Testis (tissue), 3 donors: ENCODE data around the gene ITGB2. TPM values are rescaled to one million over a fixed set of nuclear protein-coding genes. Genes with fewer than 3 reads are reported as not detected.

Experiments used
- DNase-seq: peaks from one replicate; pipeline ENCODE4 v3.0.0-alpha.2; 2019
- H3K27ac ChIP-seq, 2 donors: fragments of 200-600 bp; sonication (generic); one replicate each; pipeline ENCODE4 v1.5.1; 2019
- H3K27me3 ChIP-seq: fragments of 200-600 bp; sonication (generic); one replicate; pipeline ENCODE4 v1.5.1; 2019
- H3K36me3 ChIP-seq: fragments of 200-600 bp; sonication (generic); one replicate; pipeline ENCODE4 v1.5.1; 2017; ENCODE audit warnings: low read depth; ENCODE audit errors: missing control alignments
- H3K4me1 ChIP-seq: fragments of 200-600 bp; sonication (generic); one replicate; pipeline ENCODE4 v1.5.1; 2019
- H3K4me3 ChIP-seq, 2 donors: fragments of 200-600 bp; sonication (generic); one replicate each; pipeline ENCODE4 v1.5.1; 2017 to 2019
- H3K9me3 ChIP-seq: fragments of 200-600 bp; sonication (generic); one replicate; pipeline ENCODE4 v1.5.1; 2017
- POLR2A ChIP-seq: fragments of 450-650 bp; IDR thresholded peaks from one replicate; pipeline ENCODE4 v1.6.1; 2017; ENCODE audit warnings: antibody characterized with exemption, mild to moderate bottlenecking, moderate library complexity
- WGBS, 2 donors: methylation state at CpG; one replicate each; pipeline ENCODE4 v1.1.5; 2018; 5-methylcytosine and 5-hydroxymethylcytosine counted together
- intact Hi-C: fragments of 100-400 bp; cut with DNase I; formaldehyde crosslinking; loops from one replicate; pipeline ENCODE4 v1.15.1; 2023; ENCODE audit warnings: low total_unique reads
- polyA plus RNA-seq: library from polyadenylated mRNA; stranded (reverse); fragments of 350-450 nt; fragmentation: Illumina TruSeq; extraction: RNeasy Lipid Tissue Mini Kit (QIAGEN cat#74804); gene quantifications from one replicate; pipeline ENCODE4 v1.2.3, GENCODE V29; 2014; ENCODE audit warnings: low read depth, low replicate concordance; ENCODE audit not compliant: insufficient read depth
- total RNA-seq, 2 donors: library from RNA; depleted of rRNA; stranded (reverse); fragments of >200 nt; gene quantifications; one replicate each; pipeline ENCODE4 v1.2.3, GENCODE V29; 2016
- TF ChIP-seq, protein P1 (sequence below), 3 experiments: fragments of 450-650 bp in 2 of 3; fragments of 200-600 bp in 1 of 3; sonication (generic) in 1 of 3; IDR thresholded peaks; one replicate each; pipeline ENCODE4 v1.5.1; 2016 to 2019; ENCODE audit warnings: antibody characterized with exemption in 3 of 3, mild to moderate bottlenecking in 2 of 3, moderate library complexity in 1 of 3

Gene ITGB2
- total and polyA plus RNA-seq, 3 donors from 2014 or later = 5.6 to 29.5 (median 27.4) TPM

DNA sequence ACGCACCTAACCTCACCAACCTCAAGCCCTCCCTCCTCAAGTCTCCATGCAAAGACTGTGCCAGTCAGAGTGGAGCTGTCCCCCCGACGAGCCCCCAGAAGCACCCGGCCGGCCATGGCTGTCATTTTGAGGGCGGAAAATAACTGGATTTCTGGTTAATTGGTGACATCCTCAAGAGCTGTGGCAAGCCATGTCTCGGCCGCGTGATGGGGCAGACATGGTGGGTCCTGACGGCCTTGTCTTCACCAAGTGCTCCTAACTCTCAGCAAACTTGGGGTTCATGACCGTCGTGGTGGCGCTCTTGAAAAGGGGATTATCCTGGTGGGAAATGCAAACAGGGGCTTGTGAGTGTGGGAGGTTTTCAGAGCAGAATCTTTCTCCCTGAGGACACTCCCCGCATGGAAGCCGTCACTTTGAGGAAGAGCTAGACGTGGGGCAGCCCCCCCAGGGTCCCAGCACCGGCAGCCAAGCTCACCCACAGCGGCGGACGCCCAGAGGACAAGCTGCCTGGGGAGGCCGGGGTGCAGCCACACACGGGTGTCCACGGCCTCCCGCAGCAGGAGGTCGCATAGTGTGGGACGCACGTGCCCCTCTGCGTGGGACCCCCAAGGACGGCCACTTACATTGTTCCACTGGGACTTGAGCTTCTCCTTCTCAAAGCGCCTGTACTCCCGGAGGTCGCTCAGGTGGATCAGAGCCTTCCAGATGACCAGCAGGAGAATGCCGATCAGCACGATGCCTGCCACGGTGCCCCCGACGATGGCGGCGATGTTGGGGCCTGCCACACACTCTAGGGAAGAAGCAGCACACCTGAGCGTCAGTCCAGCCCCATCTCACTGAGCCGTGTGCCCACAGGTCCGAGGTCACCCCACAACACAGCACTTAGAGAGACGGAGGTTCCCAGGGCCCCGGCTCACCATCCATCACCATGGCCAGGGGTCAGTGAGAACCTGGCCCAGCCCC lies 34.3 kb downstream of the ITGB2 start:
- intact Hi-C loops = no loop called here
- H3K4me3 ChIP-seq = no peak overlapping the region
- no peaks in the 10 kb centered on the region for H3K9me3 ChIP-seq
- no peak overlapping the region for H3K27ac ChIP-seq
- DNase-seq = no peak
- no peaks in the 10 kb centered on the region for H3K27me3 ChIP-seq
- H3K36me3 ChIP-seq = no peaks in the 10 kb centered on the region
- peaks cover 5% of the 10 kb centered on the region for H3K4me1 ChIP-seq
- 90 to 95% methylated on average over 30 to 35 of the region's 44 CpGs for WGBS, 2 donors
- no peak for TF ChIP-seq POLR2A
- TF ChIP-seq, protein P1, sequence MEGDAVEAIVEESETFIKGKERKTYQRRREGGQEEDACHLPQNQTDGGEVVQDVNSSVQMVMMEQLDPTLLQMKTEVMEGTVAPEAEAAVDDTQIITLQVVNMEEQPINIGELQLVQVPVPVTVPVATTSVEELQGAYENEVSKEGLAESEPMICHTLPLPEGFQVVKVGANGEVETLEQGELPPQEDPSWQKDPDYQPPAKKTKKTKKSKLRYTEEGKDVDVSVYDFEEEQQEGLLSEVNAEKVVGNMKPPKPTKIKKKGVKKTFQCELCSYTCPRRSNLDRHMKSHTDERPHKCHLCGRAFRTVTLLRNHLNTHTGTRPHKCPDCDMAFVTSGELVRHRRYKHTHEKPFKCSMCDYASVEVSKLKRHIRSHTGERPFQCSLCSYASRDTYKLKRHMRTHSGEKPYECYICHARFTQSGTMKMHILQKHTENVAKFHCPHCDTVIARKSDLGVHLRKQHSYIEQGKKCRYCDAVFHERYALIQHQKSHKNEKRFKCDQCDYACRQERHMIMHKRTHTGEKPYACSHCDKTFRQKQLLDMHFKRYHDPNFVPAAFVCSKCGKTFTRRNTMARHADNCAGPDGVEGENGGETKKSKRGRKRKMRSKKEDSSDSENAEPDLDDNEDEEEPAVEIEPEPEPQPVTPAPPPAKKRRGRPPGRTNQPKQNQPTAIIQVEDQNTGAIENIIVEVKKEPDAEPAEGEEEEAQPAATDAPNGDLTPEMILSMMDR (IDR thresholded peaks at IDR 0.05) = no peak

DNA sequence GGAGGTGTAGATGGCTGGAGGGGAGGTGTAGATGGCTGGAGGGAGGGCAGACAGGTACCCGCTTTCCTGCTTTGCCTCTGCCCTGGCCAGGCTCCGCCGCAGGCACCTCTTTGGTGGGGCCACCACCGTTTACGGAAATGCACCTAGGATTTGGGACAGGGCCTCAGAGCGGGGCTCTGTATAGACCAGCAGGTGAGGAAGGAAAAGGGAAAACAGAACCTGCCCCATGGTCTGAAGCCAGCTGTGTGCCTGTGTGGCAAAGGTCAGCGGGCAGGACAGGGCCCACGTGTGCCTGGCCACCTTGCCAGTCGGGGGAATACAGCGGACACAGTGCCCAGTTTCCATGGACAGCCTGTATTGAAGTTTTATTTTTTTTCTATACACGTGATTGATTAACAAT lies 35.1 kb downstream of the ITGB2 start:
- H3K36me3 ChIP-seq = no peaks in the 10 kb centered on the region
- no peak for TF ChIP-seq POLR2A
- TF ChIP-seq, protein P1 (IDR thresholded peaks at IDR 0.05) = no peak
- H3K27ac ChIP-seq = no peak overlapping the region
- H3K4me1 ChIP-seq = peaks cover 6% of the 10 kb centered on the region
- intact Hi-C loops = no loop called here
- no peaks in the 10 kb centered on the region for H3K9me3 ChIP-seq
- WGBS, 2 donors = 83 to 92% methylated on average over 11 of the region's 11 CpGs
- H3K27me3 ChIP-seq = no peaks in the 10 kb centered on the region
- DNase-seq = no peak
- H3K4me3 ChIP-seq = no peak overlapping the region

DNA sequence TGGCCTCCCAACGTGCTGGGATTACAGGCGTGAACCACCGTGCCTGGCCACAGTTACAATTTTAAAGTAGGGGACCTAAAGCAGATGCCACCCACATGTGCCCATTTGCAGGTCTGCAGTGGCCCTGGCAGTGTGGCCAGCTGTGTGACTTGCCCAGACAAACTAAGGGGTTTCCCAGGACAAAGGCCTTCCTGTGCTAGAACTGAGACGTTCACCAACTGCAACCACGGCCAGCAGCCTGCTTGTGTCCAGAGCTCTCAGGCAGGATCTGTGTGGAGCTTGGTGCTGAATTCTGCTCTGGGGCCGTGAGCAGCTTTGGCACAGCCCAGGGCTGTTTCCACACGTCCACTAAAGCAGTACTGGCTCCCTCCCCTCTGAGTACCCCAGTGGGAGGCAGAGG lies 36.6 kb downstream of the ITGB2 start:
- peaks cover 8% of the 10 kb centered on the region for H3K4me1 ChIP-seq
- no peaks in the 10 kb centered on the region for H3K9me3 ChIP-seq
- no peak for TF ChIP-seq POLR2A
- TF ChIP-seq, protein P1 (IDR thresholded peaks at IDR 0.05) = no peak
- H3K36me3 ChIP-seq = no peaks in the 10 kb centered on the region
- no peaks in the 10 kb centered on the region for H3K27me3 ChIP-seq
- DNase-seq = no peak
- 57 to 67% methylated on average over 6 to 7 of the region's 7 CpGs for WGBS, 2 donors
- H3K27ac ChIP-seq = no peak overlapping the region
- H3K4me3 ChIP-seq = no peak overlapping the region
- intact Hi-C loops = no loop called here

DNA sequence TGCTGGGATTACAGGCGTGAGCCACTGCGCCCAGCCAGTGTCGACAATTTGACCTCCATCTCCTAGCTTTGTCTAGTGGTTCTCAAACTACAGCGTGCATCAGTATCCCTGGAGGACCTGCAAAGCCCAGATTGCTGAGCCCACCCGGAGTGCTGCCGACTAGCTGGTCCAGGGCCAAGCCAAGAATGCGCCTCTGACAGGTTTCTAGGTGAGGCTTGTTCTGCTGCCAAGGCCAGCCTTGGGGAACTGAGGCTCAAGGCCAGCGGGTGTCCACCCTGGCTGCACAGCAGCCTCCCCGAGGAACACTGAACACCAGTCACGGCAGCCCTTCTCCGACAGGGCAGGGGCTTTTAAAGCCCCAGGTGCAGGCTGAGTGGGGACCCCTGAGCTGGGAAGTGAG lies 37.4 kb downstream of the ITGB2 start:
- no peak overlapping the region for H3K27ac ChIP-seq
- peaks cover 16% of the 10 kb centered on the region for H3K4me1 ChIP-seq
- TF ChIP-seq, protein P1 (IDR thresholded peaks at IDR 0.05) = no peak
- no peak for TF ChIP-seq POLR2A
- H3K9me3 ChIP-seq = no peaks in the 10 kb centered on the region
- no peaks in the 10 kb centered on the region for H3K36me3 ChIP-seq
- WGBS, 2 donors = 85 to 91% methylated on average over 7 to 11 of the region's 11 CpGs
- no peak for DNase-seq
- no peak overlapping the region for H3K4me3 ChIP-seq
- intact Hi-C loops = no loop called here
- no peaks in the 10 kb centered on the region for H3K27me3 ChIP-seq
